Upper lobe of right lung (tissue), 1 donor: ENCODE measurements around the gene CFAP20DC. TPM values are rescaled to one million over a fixed set of nuclear protein-coding genes. Genes with fewer than 3 reads are reported as not detected.

Source experiments
- ATAC-seq: fragments of 200-7000 bp; cut with Tn5 transposase; one replicate; pipeline ENCODE4 v1.9.1; 2020; ENCODE audit warnings: mild to moderate bottlenecking, moderate library complexity
- DNase-seq: peaks from one replicate; pipeline ENCODE4 v3.0.0-alpha.2; 2020
- H3K27ac ChIP-seq: fragments of 200-600 bp; one replicate; pipeline ENCODE4 v1.8.0; 2022
- H3K27me3 ChIP-seq: fragments of 200-600 bp; one replicate; pipeline ENCODE4 v1.8.0; 2022; ENCODE audit warnings: mild to moderate bottlenecking
- H3K36me3 ChIP-seq: fragments of 200-600 bp; one replicate; pipeline ENCODE4 v1.8.0; 2022
- H3K4me1 ChIP-seq: fragments of 200-600 bp; one replicate; pipeline ENCODE4 v1.8.0; 2022
- H3K4me3 ChIP-seq: fragments of 200-600 bp; one replicate; pipeline ENCODE4 v1.8.0; 2022; ENCODE audit warnings: mild to moderate bottlenecking
- H3K9me3 ChIP-seq: fragments of 200-600 bp; one replicate; pipeline ENCODE4 v1.8.0; 2022
- CTCF ChIP-seq: fragments of 200-600 bp; IDR thresholded peaks from one replicate; pipeline ENCODE4 v1.8.0; 2022; ENCODE audit warnings: antibody characterized with exemption
- intact Hi-C: fragments of 100-400 bp; cut with DNase I; formaldehyde crosslinking; loops from one replicate; pipeline ENCODE4 v1.11.0; 2022
- total RNA-seq: library from RNA; stranded (reverse); fragmentation: NEBNext Ultra II Directional; extraction: Animal tissue kit (Norgen Biotek cat#: 25700); gene quantifications from one replicate; pipeline ENCODE4 v1.2.1, GENCODE V29; 2021
- donor health status: DM: no; HTN: yes; CAD: no; lungs with severe emphysema.

Gene CFAP20DC
- total RNA-seq, 1 donor from 2014 or later = not detected

GRCh38 chr3:58867621-58868020 lies 182.2 kb downstream of the CFAP20DC start:
- DNase-seq (no peak), ATAC-seq (no peak)
- Histone ChIP-seq H3K36me3 (no peaks in the 10 kb centered on the region), H3K4me1 (no peaks in the 10 kb centered on the region), H3K27me3 (no peaks in the 10 kb centered on the region), H3K27ac (no peak overlapping the region), H3K9me3 (no peaks in the 10 kb centered on the region), H3K4me3 (no peak overlapping the region)
- no peak for TF ChIP-seq CTCF
- intact Hi-C loops = no loop called here

- H3K27ac ChIP-seq = no peak overlapping the region
- H3K36me3 ChIP-seq = no peaks in the 10 kb centered on the region
- no peaks in the 10 kb centered on the region for H3K27me3 ChIP-seq
- H3K4me1 ChIP-seq = no peaks in the 10 kb centered on the region
- H3K9me3 ChIP-seq = no peaks in the 10 kb centered on the region
- intact Hi-C loops = no loop called here
- DNase-seq = no peak
- H3K4me3 ChIP-seq = no peak overlapping the region
- ATAC-seq = no peak
- no peak for TF ChIP-seq CTCF
Measured at GRCh38 chr3:58866079-58866478, 183.7 kb downstream of the CFAP20DC start.

GRCh38 chr3:58864480-58864879 lies 185.3 kb downstream of the CFAP20DC start:
- Histone ChIP-seq H3K27me3 (no peaks in the 10 kb centered on the region), H3K4me3 (no peak overlapping the region), H3K4me1 (no peaks in the 10 kb centered on the region), H3K36me3 (no peaks in the 10 kb centered on the region), H3K27ac (no peak overlapping the region), H3K9me3 (no peaks in the 10 kb centered on the region)
- ATAC-seq (no peak), DNase-seq (no peak)
- intact Hi-C loops = no loop called here
- no peak for TF ChIP-seq CTCF

GRCh38 chr3:58863206-58863605 lies 186.6 kb downstream of the CFAP20DC start:
- Histone ChIP-seq H3K27ac (no peak overlapping the region), H3K9me3 (no peaks in the 10 kb centered on the region), H3K27me3 (no peaks in the 10 kb centered on the region), H3K4me1 (no peaks in the 10 kb centered on the region), H3K4me3 (no peak overlapping the region), H3K36me3 (no peaks in the 10 kb centered on the region)
- ATAC-seq (no peak), DNase-seq (no peak)
- TF ChIP-seq CTCF = no peak
- intact Hi-C loops = no loop called here

GRCh38 chr3:58861551-58861950 lies 188.3 kb downstream of the CFAP20DC start:
- Histone ChIP-seq H3K27me3 (no peaks in the 10 kb centered on the region), H3K4me1 (no peaks in the 10 kb centered on the region), H3K4me3 (no peak overlapping the region), H3K9me3 (no peaks in the 10 kb centered on the region), H3K27ac (no peak overlapping the region), H3K36me3 (no peaks in the 10 kb centered on the region)
- DNase-seq (no peak), ATAC-seq (no peak)
- TF ChIP-seq CTCF = no peak
- intact Hi-C loops = no loop called here

- Histone ChIP-seq H3K27ac (no peak overlapping the region), H3K9me3 (no peaks in the 10 kb centered on the region), H3K27me3 (no peaks in the 10 kb centered on the region), H3K4me3 (no peak overlapping the region), H3K4me1 (no peaks in the 10 kb centered on the region), H3K36me3 (no peaks in the 10 kb centered on the region)
- DNase-seq (no peak), ATAC-seq (no peak)
- TF ChIP-seq CTCF = no peak
- intact Hi-C loops = no loop called here
Measured at GRCh38 chr3:58858126-58858525, 191.7 kb downstream of the CFAP20DC start.
